ENCODE measurements around the gene HTR3A.

HTR3A gene

DNA sequence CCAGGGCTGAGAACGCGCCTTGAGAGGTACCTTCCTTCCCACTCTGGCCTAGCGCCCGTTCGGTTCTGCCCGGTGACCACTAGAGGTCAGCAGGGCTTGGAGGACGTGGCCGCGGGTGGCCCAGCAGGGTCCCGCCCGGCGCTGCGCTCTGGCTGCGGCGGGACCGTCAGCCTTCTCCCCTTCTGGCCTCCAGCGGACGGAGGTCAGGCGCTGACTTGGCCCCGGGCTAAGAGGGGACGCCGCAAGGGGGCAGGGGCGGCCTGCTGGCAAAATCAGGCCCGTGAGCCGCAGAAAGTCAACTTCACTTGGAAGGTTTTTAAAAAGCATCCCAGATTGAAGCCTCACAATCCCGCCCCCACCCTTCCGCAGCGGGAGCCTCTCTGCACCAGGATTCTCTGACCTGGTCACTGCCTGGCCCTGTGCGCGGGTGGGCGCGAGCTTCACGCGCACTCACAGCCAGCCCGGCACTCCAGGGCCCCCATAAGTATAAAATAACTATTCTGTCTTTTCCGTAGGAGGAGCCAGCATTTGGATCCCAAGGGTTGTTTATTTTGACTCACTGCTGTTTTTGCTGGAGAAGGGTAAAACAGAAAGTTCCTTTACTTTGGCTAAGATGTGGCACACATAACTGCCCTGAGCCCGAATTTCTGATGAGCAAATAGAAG lies 61.4 kb downstream of the HTR3A start:
- DNase-seq (no peak), ATAC-seq (ENCODE audit: insufficient read depth, low read depth) (no peak)
- no peaks in the 10 kb centered on the region for H3K27me3 ChIP-seq (ENCODE audit: insufficient read depth, low read length, poor library complexity)
- no peak overlapping the region for H3K9ac ChIP-seq (ENCODE audit: low read depth, low read length)
- H3K4me1 ChIP-seq (ENCODE audit: insufficient read depth, low read length), result no peaks in the 10 kb centered on the region
- H3K9me3 ChIP-seq (ENCODE audit: insufficient read depth, low read length, severe bottlenecking), result no peaks in the 10 kb centered on the region
- no peak overlapping the region for H2AFZ ChIP-seq (ENCODE audit: low read depth, low read length)
- no peaks in the 10 kb centered on the region for H4K20me1 ChIP-seq (ENCODE audit: insufficient read depth, low read length)
- no peak overlapping the region for H3K4me3 ChIP-seq (ENCODE audit: low read depth in 1 of 2, low read length in 2 of 2)
- no peak overlapping the region for H3K27ac ChIP-seq (ENCODE audit: low read length)
- no peaks in the 10 kb centered on the region for H3K79me2 ChIP-seq (ENCODE audit: insufficient read depth, low read length)
- H3K36me3 ChIP-seq (ENCODE audit: insufficient read depth, low read length), result no peaks in the 10 kb centered on the region
- no peak for TF ChIP-seq EZH2 (IDR thresholded peaks at IDR 0.05; ENCODE audit: borderline replicate concordance, low read depth, low read length, severe bottlenecking)
- TF ChIP-seq, protein P1, sequence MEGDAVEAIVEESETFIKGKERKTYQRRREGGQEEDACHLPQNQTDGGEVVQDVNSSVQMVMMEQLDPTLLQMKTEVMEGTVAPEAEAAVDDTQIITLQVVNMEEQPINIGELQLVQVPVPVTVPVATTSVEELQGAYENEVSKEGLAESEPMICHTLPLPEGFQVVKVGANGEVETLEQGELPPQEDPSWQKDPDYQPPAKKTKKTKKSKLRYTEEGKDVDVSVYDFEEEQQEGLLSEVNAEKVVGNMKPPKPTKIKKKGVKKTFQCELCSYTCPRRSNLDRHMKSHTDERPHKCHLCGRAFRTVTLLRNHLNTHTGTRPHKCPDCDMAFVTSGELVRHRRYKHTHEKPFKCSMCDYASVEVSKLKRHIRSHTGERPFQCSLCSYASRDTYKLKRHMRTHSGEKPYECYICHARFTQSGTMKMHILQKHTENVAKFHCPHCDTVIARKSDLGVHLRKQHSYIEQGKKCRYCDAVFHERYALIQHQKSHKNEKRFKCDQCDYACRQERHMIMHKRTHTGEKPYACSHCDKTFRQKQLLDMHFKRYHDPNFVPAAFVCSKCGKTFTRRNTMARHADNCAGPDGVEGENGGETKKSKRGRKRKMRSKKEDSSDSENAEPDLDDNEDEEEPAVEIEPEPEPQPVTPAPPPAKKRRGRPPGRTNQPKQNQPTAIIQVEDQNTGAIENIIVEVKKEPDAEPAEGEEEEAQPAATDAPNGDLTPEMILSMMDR (IDR thresholded peaks at IDR 0.05; ENCODE audit: borderline replicate concordance, extremely low read depth, low read length, poor library complexity, severe bottlenecking), result peak; percentile 34
- no peak overlapping the region for H3K4me2 ChIP-seq (ENCODE audit: insufficient read depth, low read length)

DNA sequence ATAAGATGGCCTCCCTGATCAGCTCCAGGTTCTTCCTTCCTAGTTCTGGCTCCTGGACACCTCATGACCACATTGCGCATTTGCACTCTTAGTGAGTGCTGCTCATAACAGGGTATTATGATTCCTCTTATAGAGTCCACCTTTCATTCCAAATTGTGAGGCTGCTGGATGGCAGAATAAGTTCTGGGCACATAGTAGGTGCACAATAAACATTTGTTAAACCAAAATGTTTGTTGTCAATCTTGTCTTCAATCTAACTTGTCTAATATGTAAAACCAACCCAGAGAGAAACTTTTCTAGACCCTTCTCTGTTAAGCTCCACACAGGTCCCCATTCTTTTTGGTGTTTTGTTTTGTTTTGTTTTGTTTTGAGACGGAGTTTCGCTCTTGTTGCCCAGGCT lies 62.0 kb downstream of the HTR3A start:
- no peaks in the 10 kb centered on the region for H3K9me3 ChIP-seq (ENCODE audit: insufficient read depth, low read length, severe bottlenecking)
- H3K27me3 ChIP-seq (ENCODE audit: insufficient read depth, low read length, poor library complexity), result no peaks in the 10 kb centered on the region
- no peak overlapping the region for H2AFZ ChIP-seq (ENCODE audit: low read depth, low read length)
- no peaks in the 10 kb centered on the region for H3K79me2 ChIP-seq (ENCODE audit: insufficient read depth, low read length)
- no peak for TF ChIP-seq EZH2 (IDR thresholded peaks at IDR 0.05; ENCODE audit: borderline replicate concordance, low read depth, low read length, severe bottlenecking)
- TF ChIP-seq, protein P1 (IDR thresholded peaks at IDR 0.05; ENCODE audit: borderline replicate concordance, extremely low read depth, low read length, poor library complexity, severe bottlenecking), result no peak
- no peak for DNase-seq
- H4K20me1 ChIP-seq (ENCODE audit: insufficient read depth, low read length), result no peaks in the 10 kb centered on the region
- no peaks in the 10 kb centered on the region for H3K4me1 ChIP-seq (ENCODE audit: insufficient read depth, low read length)
- no peak overlapping the region for H3K4me2 ChIP-seq (ENCODE audit: insufficient read depth, low read length)
- ATAC-seq (ENCODE audit: insufficient read depth, low read depth), result no peak
- no peak overlapping the region for H3K9ac ChIP-seq (ENCODE audit: low read depth, low read length)
- H3K36me3 ChIP-seq (ENCODE audit: insufficient read depth, low read length), result no peaks in the 10 kb centered on the region
- H3K4me3 ChIP-seq (ENCODE audit: low read depth in 1 of 2, low read length in 2 of 2), result no peak overlapping the region
- H3K27ac ChIP-seq (ENCODE audit: low read length), result no peak overlapping the region

DNA sequence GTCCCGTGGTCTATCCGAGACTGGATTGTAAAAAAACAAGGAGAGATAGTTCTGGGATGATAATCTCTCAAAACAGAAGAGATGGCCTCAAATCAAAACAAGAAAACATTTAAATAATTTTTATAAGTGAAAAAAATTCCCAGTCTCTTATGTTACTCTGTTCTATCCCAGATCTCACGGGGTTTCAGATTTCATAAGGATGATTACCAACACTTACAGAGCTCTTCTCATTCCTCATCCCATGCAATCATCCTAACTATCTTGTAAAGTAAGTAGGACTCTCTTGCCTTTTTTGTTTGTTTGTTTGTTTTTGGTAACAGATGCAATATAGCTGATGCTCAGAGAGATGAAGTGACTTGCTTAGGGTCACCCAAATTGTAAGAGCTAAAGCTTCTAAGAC lies 64.6 kb downstream of the HTR3A start:
- Histone ChIP-seq H3K27me3 (ENCODE audit: insufficient read depth, low read length, poor library complexity) (no peaks in the 10 kb centered on the region), H3K9ac (ENCODE audit: low read depth, low read length) (no peak overlapping the region), H2AFZ (ENCODE audit: low read depth, low read length) (no peak overlapping the region), H3K79me2 (ENCODE audit: insufficient read depth, low read length) (no peaks in the 10 kb centered on the region), H3K4me3 (ENCODE audit: low read depth in 1 of 2, low read length in 2 of 2) (no peak overlapping the region), H3K27ac (ENCODE audit: low read length) (no peak overlapping the region), H4K20me1 (ENCODE audit: insufficient read depth, low read length) (no peaks in the 10 kb centered on the region), H3K4me2 (ENCODE audit: insufficient read depth, low read length) (no peak overlapping the region), H3K9me3 (ENCODE audit: insufficient read depth, low read length, severe bottlenecking) (no peaks in the 10 kb centered on the region), H3K4me1 (ENCODE audit: insufficient read depth, low read length) (no peaks in the 10 kb centered on the region), H3K36me3 (ENCODE audit: insufficient read depth, low read length) (no peaks in the 10 kb centered on the region)
- DNase-seq (no peak), ATAC-seq (ENCODE audit: insufficient read depth, low read depth) (no peak)
- TF ChIP-seq, protein P1 (IDR thresholded peaks at IDR 0.05; ENCODE audit: borderline replicate concordance, extremely low read depth, low read length, poor library complexity, severe bottlenecking), result no peak
- no peak for TF ChIP-seq EZH2 (IDR thresholded peaks at IDR 0.05; ENCODE audit: borderline replicate concordance, low read depth, low read length, severe bottlenecking)
